PC-9 (cell line): ENCODE results near the gene LMBRD1.

Experiments used
- CTCF ChIP-seq: fragments of 200-600 bp; sonication (generic); conservative IDR thresholded peaks from 2 replicates; pipeline ENCODE4 v1.6.1; 2017; ENCODE audit warnings: mixed run types, antibody characterized with exemption, mild to moderate bottlenecking, moderate library complexity
- EZH2 ChIP-seq: fragments of 200-600 bp; sonication (generic); IDR thresholded peaks from 2 replicates; pipeline ENCODE4 v1.8.0; 2017; ENCODE audit warnings: antibody characterized with exemption, low read depth

- TF ChIP-seq CTCF: no peak
- TF ChIP-seq EZH2: no peak
Observed at GRCh38 chr6:69706724-69707123, 90.1 kb downstream of the LMBRD1 start.
